Transverse colon (tissue), 4 donors: ENCODE measurements around the gene CMTM7. TPM values are rescaled to one million over a fixed set of nuclear protein-coding genes. Genes with fewer than 3 reads are reported as not detected.
A peak's percentile ranks its signal among the peaks of the same experiment; 100 is the strongest.

Experiments used
- DNase-seq: peaks from one replicate; pipeline ENCODE4 v3.0.0-alpha.2; 2019
- H3K27ac ChIP-seq, 4 donors: fragments of 200-600 bp; sonication (generic); 2 replicates each; pipeline ENCODE4 v1.5.1; 2016 to 2018; ENCODE audit warnings: inconsistent platforms in 4 of 4
- H3K27me3 ChIP-seq: fragments of 200-600 bp; sonication (generic); 2 replicates; pipeline ENCODE4 v1.5.1; 2017; ENCODE audit warnings: inconsistent platforms
- H3K36me3 ChIP-seq, 4 donors: fragments of 200-600 bp; sonication (generic); 2 replicates each; pipeline ENCODE4 v1.5.1; 2017 to 2019; ENCODE audit warnings: inconsistent platforms in 4 of 4
- H3K4me1 ChIP-seq, 4 donors: fragments of 200-600 bp; sonication (generic); 2 replicates each; pipeline ENCODE4 v1.5.1; 2017 to 2020; ENCODE audit warnings: inconsistent platforms in 4 of 4
- H3K4me3 ChIP-seq, 4 donors: fragments of 200-600 bp; sonication (generic); 1 replicate in 1 of 4; 2 replicates in 3 of 4; pipeline versions ENCODE4 v1.5.1 to v1.6.1; 2017 to 2019; ENCODE audit warnings: inconsistent platforms in 4 of 4
- H3K9me3 ChIP-seq, 2 donors: fragments of 200-600 bp; sonication (generic); 2 replicates each; pipeline ENCODE4 v1.5.1; 2017 to 2019; ENCODE audit warnings: inconsistent platforms in 2 of 2
- CTCF ChIP-seq, 5 experiments: fragments of 200-600 bp in 3 of 5; fragments of 450-650 bp in 2 of 5; sonication (generic) in 3 of 5; IDR thresholded peaks; 1 replicate in 2 of 5; 2 replicates in 3 of 5; pipeline ENCODE4 v1.5.1; 2016 to 2017; ENCODE audit warnings: antibody characterized with exemption in 5 of 5, inconsistent platforms in 3 of 5, mild to moderate bottlenecking in 2 of 5, moderate library complexity in 1 of 5
- EP300 ChIP-seq: sonication (generic); formaldehyde crosslinking; IDR thresholded peaks from one replicate; pipeline ENCODE4 v1.6.1; 2017; ENCODE audit warnings: antibody characterized with exemption, low read depth
- POLR2A ChIP-seq: fragments of 450-650 bp; IDR thresholded peaks from one replicate; pipeline ENCODE4 v1.6.1; 2016; ENCODE audit warnings: antibody characterized with exemption, mild to moderate bottlenecking, moderate library complexity
- POLR2AphosphoS5 ChIP-seq, 3 donors: sonication (generic); formaldehyde crosslinking; IDR thresholded peaks; one replicate each; pipeline ENCODE4 v1.6.1; 2016; ENCODE audit warnings: antibody characterized with exemption in 3 of 3
- WGBS, 2 donors: methylation state at CpG; one replicate each; pipeline ENCODE4 v1.1.5; 2018; ENCODE audit warnings: low coverage in 1 of 2; 5-methylcytosine and 5-hydroxymethylcytosine counted together
- in situ Hi-C, 4 donors: fragments of 200-750 bp; cut with MboI; loops; one replicate each; pipeline versions ENCODE4 v1.15.0 to v1.15.1; 2017; ENCODE audit warnings: low sequenced_read_pairs in 3 of 4, low pct_ligation_motif_present in 1 of 4, low pct_unique_long_range_greater_than_20kb in 1 of 4
- intact Hi-C: fragments of 100-400 bp; cut with DNase I; formaldehyde crosslinking; loops from one replicate; pipeline ENCODE4 v1.15.1; 2023; ENCODE audit warnings: low total_unique reads
- total RNA-seq, 4 donors: library from RNA; depleted of rRNA; stranded (reverse); fragments of >200 nt; gene quantifications; one replicate each; pipeline ENCODE4 v1.1.0, GENCODE V29; 2016

CMTM7 gene
- total RNA-seq, 4 donors from 2014 or later: 3.4 to 16.0 (median 7.1) TPM

DNA sequence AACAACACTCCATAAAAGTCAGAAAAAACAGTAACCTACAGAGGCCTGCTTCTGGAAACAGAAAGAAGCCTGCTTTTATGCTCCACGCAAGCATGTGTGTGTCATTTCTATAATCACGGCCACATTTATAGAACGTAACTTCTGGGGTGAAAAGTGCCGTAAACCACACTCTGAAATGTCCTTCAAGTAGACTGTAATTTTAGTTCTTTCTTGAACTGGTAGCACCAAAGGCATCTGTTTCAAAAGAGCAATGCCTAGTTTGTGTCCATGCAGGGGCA, 19.5 kb upstream of the CMTM7 start:
- 89 to 96% methylated on average over 4 of the region's 4 CpGs for WGBS, 2 donors

DNA sequence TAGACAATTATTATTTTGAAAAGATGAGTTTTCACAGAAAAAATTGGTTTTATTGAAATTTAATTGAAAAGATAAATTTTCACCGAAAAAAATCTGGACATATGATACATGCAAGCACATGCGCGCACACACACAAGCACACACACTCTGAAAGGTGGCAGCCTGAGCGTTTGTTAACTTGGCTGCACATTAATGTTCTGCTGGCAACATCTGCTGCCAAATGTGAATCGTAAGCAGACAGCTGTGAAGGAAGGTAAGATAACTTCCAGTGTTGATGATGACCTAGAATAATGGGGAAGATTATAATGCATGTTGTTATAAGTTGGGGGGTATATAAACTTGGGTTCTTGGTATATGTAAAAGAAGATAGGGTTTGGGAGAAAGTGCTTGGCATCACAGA, 18.4 kb upstream of the CMTM7 start:
- no peaks in the 10 kb centered on the region for H3K9me3 ChIP-seq
- no peaks in the 10 kb centered on the region for H3K36me3 ChIP-seq
- intact Hi-C loops (no loop called here), in situ Hi-C loops (loop anchor here in 2 of 4 donors (10.0 to 25.0 kb wide), 2 partner anchors 102 to 289 kb away; no protein-coding TSS in a partner anchor)
- no peak overlapping the region for H3K4me3 ChIP-seq
- H3K4me1 ChIP-seq: no peaks in the 10 kb centered on the region
- no peaks in the 10 kb centered on the region for H3K27me3 ChIP-seq
- H3K27ac ChIP-seq: no peak overlapping the region
- no peak for TF ChIP-seq CTCF (IDR thresholded peaks at IDR 0.05)
- 78 to 86% methylated on average over 5 of the region's 5 CpGs for WGBS, 2 donors
- no peak for DNase-seq

More for the DNA sequence above, 19.5 kb upstream of the CMTM7 start:
- Histone ChIP-seq H3K36me3 (no peaks in the 10 kb centered on the region), H3K4me3 (no peak overlapping the region), H3K27me3 (no peaks in the 10 kb centered on the region), H3K27ac (no peak overlapping the region), H3K4me1 (no peaks in the 10 kb centered on the region), H3K9me3 (no peaks in the 10 kb centered on the region)
- no peak for DNase-seq
- in situ Hi-C loops (loop anchor here in 2 of 4 donors (10.0 to 25.0 kb wide), 2 partner anchors 103 to 290 kb away; no protein-coding TSS in a partner anchor), intact Hi-C loops (no loop called here)
- no peak for TF ChIP-seq POLR2A
- TF ChIP-seq CTCF (IDR thresholded peaks at IDR 0.05): no peak
- no peak for TF ChIP-seq POLR2AphosphoS5 (IDR thresholded peaks at IDR 0.05)
- no peak for TF ChIP-seq EP300

DNA sequence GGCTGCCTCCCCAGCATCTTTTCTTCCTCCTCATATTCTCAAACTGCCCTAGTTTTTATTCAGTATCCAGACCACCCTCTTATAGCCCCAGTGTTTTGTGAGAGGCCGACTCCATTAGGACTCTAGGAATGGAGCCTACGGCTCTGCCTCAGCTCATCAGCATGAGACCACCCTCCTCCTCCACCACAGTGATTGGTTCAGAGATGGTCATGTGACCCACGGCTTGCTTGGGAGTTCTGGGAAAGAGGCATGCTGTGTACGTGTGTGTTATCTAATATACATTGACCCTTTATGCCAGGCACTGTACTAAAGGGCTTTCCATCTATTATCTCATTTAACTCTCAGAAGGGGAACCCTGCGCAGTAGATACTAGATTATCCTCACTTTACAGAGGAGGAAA, 17.8 kb upstream of the CMTM7 start:
- in situ Hi-C loops: loop anchor here in 2 of 4 donors (10.0 to 25.0 kb wide), 2 partner anchors 101 to 288 kb away; no protein-coding TSS in a partner anchor
- no peak for TF ChIP-seq CTCF (IDR thresholded peaks at IDR 0.05)
- no peak for TF ChIP-seq EP300
- no peak for TF ChIP-seq POLR2AphosphoS5 (IDR thresholded peaks at IDR 0.05)
- no peak for TF ChIP-seq POLR2A

GRCh38 chr3:32374788-32375595, 16.7 kb upstream of the CMTM7 start:
- 58 to 64% methylated on average over 9 to 12 of the region's 12 CpGs for WGBS, 2 donors
- in situ Hi-C loops: loop anchor here in 2 of 4 donors (10.0 to 25.0 kb wide), 2 partner anchors 100 to 287 kb away; no protein-coding TSS in a partner anchor
- peak; percentile 63 for DNase-seq

More for the DNA sequence above, 17.8 kb upstream of the CMTM7 start:
- intact Hi-C loops: loop anchor here (2.0 kb wide), 1 partner anchor 95 kb away; no protein-coding TSS in a partner anchor
- Histone ChIP-seq H3K4me3 (no peak overlapping the region), H3K27ac (no peak overlapping the region), H3K9me3 (no peaks in the 10 kb centered on the region), H3K27me3 (no peaks in the 10 kb centered on the region), H3K4me1 (no peaks in the 10 kb centered on the region), H3K36me3 (no peaks in the 10 kb centered on the region)
- WGBS, 2 donors: 81 to 96% methylated on average over 5 of the region's 5 CpGs
- DNase-seq: no peak

More at GRCh38 chr3:32374788-32375595, 16.7 kb upstream of the CMTM7 start:
- no peak overlapping the region for H3K27ac ChIP-seq
- intact Hi-C loops: loop anchor here (2.0 kb wide), 1 partner anchor 94 kb away; no protein-coding TSS in a partner anchor
- H3K4me1 ChIP-seq: no peaks in the 10 kb centered on the region
- no peak for TF ChIP-seq POLR2A
- no peak for TF ChIP-seq POLR2AphosphoS5 (IDR thresholded peaks at IDR 0.05)
- TF ChIP-seq EP300: no peak
- peak; percentile 68 to 76 (median 71) for TF ChIP-seq CTCF (IDR thresholded peaks at IDR 0.05)
- H3K9me3 ChIP-seq: no peaks in the 10 kb centered on the region
- no peak overlapping the region for H3K4me3 ChIP-seq
- H3K36me3 ChIP-seq: no peaks in the 10 kb centered on the region
- no peaks in the 10 kb centered on the region for H3K27me3 ChIP-seq
